GM19397 (cell line): ENCODE measurements around the gene RBMS3.
"Not testable (repeated sequence)": the region's sequence is repeated elsewhere in the genome, so short reads cannot be mapped to it uniquely, and the experiment has no call there.

Source experiments
- ATAC-seq: cut with Tn5 transposase; IDR thresholded peaks from one replicate; pipeline ENCODE4 v1.9.1; 2021; ENCODE audit warnings: mild to moderate bottlenecking, moderate library complexity; ENCODE audit not compliant: unreplicated experiment

The RBMS3 gene

GRCh38 chr3:29310865-29311264 lies 30.0 kb downstream of the RBMS3 start:
- no peak for ATAC-seq

GRCh38 chr3:29311795-29312194 lies 30.9 kb downstream of the RBMS3 start:
- no peak for ATAC-seq

GRCh38 chr3:29312395-29312794 lies 31.5 kb downstream of the RBMS3 start:
- no peak for ATAC-seq

GRCh38 chr3:29312960-29313452 lies 32.1 kb downstream of the RBMS3 start:
- ATAC-seq: no peak

GRCh38 chr3:29313981-29314726 lies 33.3 kb downstream of the RBMS3 start:
- no peak for ATAC-seq

GRCh38 chr3:29314727-29315088 lies 33.8 kb downstream of the RBMS3 start:
- ATAC-seq: no peak

GRCh38 chr3:29317659-29318173 lies 36.8 kb downstream of the RBMS3 start:
- ATAC-seq: no peak

- no peak for ATAC-seq
Observed at GRCh38 chr3:29318251-29318650, 37.4 kb downstream of the RBMS3 start.

- ATAC-seq: peak; percentile 62
Observed at GRCh38 chr3:29319262-29319661, 38.4 kb downstream of the RBMS3 start.

GRCh38 chr3:29319798-29320197 lies 38.9 kb downstream of the RBMS3 start:
- ATAC-seq: no peak

- ATAC-seq: no peak
Observed at GRCh38 chr3:29322586-29322985, 41.7 kb downstream of the RBMS3 start.

GRCh38 chr3:29324180-29324651 lies 43.3 kb downstream of the RBMS3 start:
- ATAC-seq: peak; percentile 97

- not testable (repeated sequence) for ATAC-seq
Observed at GRCh38 chr3:29326540-29326939, 45.7 kb downstream of the RBMS3 start.

GRCh38 chr3:29329986-29330890 lies 49.4 kb downstream of the RBMS3 start:
- ATAC-seq: no peak

GRCh38 chr3:29331035-29331434 lies 50.2 kb downstream of the RBMS3 start:
- no peak for ATAC-seq

GRCh38 chr3:29331456-29332194 lies 50.8 kb downstream of the RBMS3 start:
- ATAC-seq: no peak

GRCh38 chr3:29332195-29332637 lies 51.3 kb downstream of the RBMS3 start:
- ATAC-seq: no peak

GRCh38 chr3:29333576-29333975 lies 52.7 kb downstream of the RBMS3 start:
- no peak for ATAC-seq

GRCh38 chr3:29334706-29335105 lies 53.8 kb downstream of the RBMS3 start:
- no peak for ATAC-seq

- ATAC-seq: no peak
Observed at GRCh38 chr3:29335438-29335837, 54.6 kb downstream of the RBMS3 start.

- no peak for ATAC-seq
Observed at GRCh38 chr3:29335943-29336342, 55.1 kb downstream of the RBMS3 start.
